Kidney (tissue), 14 donors: Measurements from ENCODE around the gene MSI2. TPM values are rescaled to one million over a fixed set of nuclear protein-coding genes. Genes with fewer than 3 reads are reported as not detected.

ENCODE experiments used
- DNase-seq, 5 donors: peaks; one replicate each; pipeline ENCODE4 v3.0.0-alpha.2; 2013 to 2020
- FAIRE-seq: peaks from 2 replicates; lab custom pipeline; 2012; peaks lifted over from hg19 to GRCh38; lab: Jason Lieb, UNC
- H3K27ac ChIP-seq, 2 donors: one replicate each; pipeline ENCODE4 v1.7.0; 2013; ENCODE audit warnings: low read depth in 2 of 2, low read length in 2 of 2, inconsistent platforms in 1 of 2
- H3K27me3 ChIP-seq: one replicate; pipeline ENCODE4 v1.7.1; 2013; ENCODE audit warnings: low read length, inconsistent platforms; ENCODE audit not compliant: control insufficient read depth, insufficient read depth
- H3K36me3 ChIP-seq, 3 donors: one replicate each; pipeline versions ENCODE4 v1.7.0 to v1.7.1; 2013; ENCODE audit warnings: low read length in 3 of 3, control low read depth in 1 of 3, inconsistent platforms in 1 of 3; ENCODE audit not compliant: insufficient read depth in 3 of 3, control insufficient read depth in 2 of 3
- H3K4me1 ChIP-seq, 3 donors: one replicate each; pipeline versions ENCODE4 v1.7.0 to v1.7.1; 2013; ENCODE audit warnings: low read length in 3 of 3, inconsistent platforms in 1 of 3, low read depth in 1 of 3; ENCODE audit not compliant: control insufficient read depth in 2 of 3, insufficient read depth in 2 of 3
- H3K4me3 ChIP-seq, 3 donors: one replicate each; pipeline versions ENCODE4 v1.7.0 to v1.8.1; 2013; ENCODE audit warnings: low read length in 3 of 3, control low read depth in 1 of 3, inconsistent platforms in 1 of 3
- H3K9ac ChIP-seq, 3 donors: one replicate each; pipeline versions ENCODE4 v1.7.0 to v1.7.1; 2013; ENCODE audit warnings: low read length in 3 of 3, control low read depth in 1 of 3, inconsistent platforms in 1 of 3
- H3K9me3 ChIP-seq, 3 donors: one replicate each; pipeline versions ENCODE4 v1.7.0 to v1.7.1; 2013; ENCODE audit warnings: low read length in 3 of 3, control low read depth in 1 of 3, inconsistent platforms in 1 of 3; ENCODE audit not compliant: control insufficient read depth in 2 of 3, insufficient read depth in 1 of 3
- CTCF ChIP-seq: IDR thresholded peaks from 3 replicates; pipeline ENCODE4 v1.5.1; 2012; ENCODE audit warnings: mild to moderate bottlenecking, moderate library complexity, borderline replicate concordance; ENCODE audit not compliant: insufficient read depth; ENCODE audit errors: extremely low read depth
- intact Hi-C: fragments of 100-400 bp; cut with DNase I; formaldehyde crosslinking; loops from one replicate; pipeline ENCODE4 v1.11.1; 2022
- polyA plus RNA-seq: library from polyadenylated mRNA; stranded (reverse); fragments of 350-450 nt; fragmentation: Illumina TruSeq; extraction: RNeasy Lipid Tissue Mini Kit (QIAGEN cat#74804); gene quantifications from one replicate; pipeline ENCODE4 v1.2.3, GENCODE V29; 2014; ENCODE audit warnings: low read depth, low replicate concordance; ENCODE audit not compliant: insufficient read depth
- total RNA-seq: library from RNA; stranded (reverse); fragmentation: NEBNext Ultra II Directional; extraction: Animal tissue kit (Norgen Biotek cat#: 25700); gene quantifications from one replicate; pipeline ENCODE4 v1.2.1, GENCODE V29; 2021
- donor health status: control.
- donor health status: control.
- donor health status: control.
- donor health status: control.
- donor health status: control.
- donor health status: DM: yes; HTN: yes; CAD: no.
- donor health status: Normal renal cell carcinoma (clear cell type).

Gene MSI2
- total and polyA plus RNA-seq, 2 donors from 2014 or later, result 69.2 to 151 TPM

- peaks cover 0 to 2% (median 0%) of the 10 kb centered on the region in 3 donors for H3K4me1 ChIP-seq
- no peaks in the 10 kb centered on the region for H3K9me3 ChIP-seq
- no peak overlapping the region for H3K4me3 ChIP-seq
- FAIRE-seq (no peak), DNase-seq (no peak)
- H3K27ac ChIP-seq, result no peak overlapping the region
- H3K9ac ChIP-seq, result no peak overlapping the region
- intact Hi-C loops, result no loop called here
- no peaks in the 10 kb centered on the region for H3K27me3 ChIP-seq
- peaks cover 9 to 29% (median 13%) of the 10 kb centered on the region in 3 donors for H3K36me3 ChIP-seq
- TF ChIP-seq CTCF, result no peak
Measured at GRCh38 chr17:57273490-57273889, 17.2 kb downstream of the MSI2 start.

- no peak overlapping the region for H3K27ac ChIP-seq
- H3K9ac ChIP-seq, result no peak overlapping the region
- peaks cover 0 to 2% (median 0%) of the 10 kb centered on the region in 3 donors for H3K4me1 ChIP-seq
- TF ChIP-seq CTCF, result no peak
- FAIRE-seq (no peak), DNase-seq (no peak)
- H3K4me3 ChIP-seq, result no peak overlapping the region
- H3K36me3 ChIP-seq, result peaks cover 7 to 24% (median 15%) of the 10 kb centered on the region in 3 donors
- intact Hi-C loops, result no loop called here
- H3K9me3 ChIP-seq, result no peaks in the 10 kb centered on the region
- H3K27me3 ChIP-seq, result no peaks in the 10 kb centered on the region
Measured at GRCh38 chr17:57274162-57274561, 17.8 kb downstream of the MSI2 start.

GRCh38 chr17:57275071-57275764 is 18.9 kb downstream of the MSI2 start:
- Histone ChIP-seq H3K9me3 (no peaks in the 10 kb centered on the region), H3K4me3 (no peak overlapping the region), H3K36me3 (peaks cover 5 to 18% (median 10%) of the 10 kb centered on the region in 3 donors), H3K27ac (no peak overlapping the region), H3K4me1 (peaks cover 0 to 3% (median 0%) of the 10 kb centered on the region in 3 donors), H3K27me3 (no peaks in the 10 kb centered on the region), H3K9ac (no peak overlapping the region)
- intact Hi-C loops, result no loop called here
- DNase-seq (no peak), FAIRE-seq (no peak)
- TF ChIP-seq CTCF, result no peak

- no peaks in the 10 kb centered on the region for H3K9me3 ChIP-seq
- H3K4me3 ChIP-seq, result no peak overlapping the region
- H3K27ac ChIP-seq, result no peak overlapping the region
- no peaks in the 10 kb centered on the region for H3K27me3 ChIP-seq
- no peak for TF ChIP-seq CTCF
- intact Hi-C loops, result no loop called here
- peaks cover 0 to 7% (median 2%) of the 10 kb centered on the region in 3 donors for H3K4me1 ChIP-seq
- DNase-seq (no peak), FAIRE-seq (no peak)
- peaks cover 5 to 19% (median 14%) of the 10 kb centered on the region in 3 donors for H3K36me3 ChIP-seq
- no peak overlapping the region for H3K9ac ChIP-seq
Measured at GRCh38 chr17:57276621-57277020, 20.3 kb downstream of the MSI2 start.
